Measurements from ENCODE around the gene RTP4. TPM values are rescaled to one million over a fixed set of nuclear protein-coding genes. Genes with fewer than 3 reads are reported as not detected.
"Not testable (repeated sequence)": the region's sequence is repeated elsewhere in the genome, so short reads cannot be mapped to it uniquely, and the experiment has no call there.

Gene RTP4
- total RNA-seq, 1 donor: 4.0 TPM

- Histone ChIP-seq H2AFZ (ENCODE audit: low read length) (peak overlapping the region; percentile 17), H3K27ac (ENCODE audit: low read depth, low read length) (peak overlapping the region; percentile 19), H3K4me3 (ENCODE audit: insufficient read depth, low read length) (no peak overlapping the region), H3K27me3 (ENCODE audit: insufficient read depth, low read length) (peaks cover 2% of the 10 kb centered on the region), H3K36me3 (ENCODE audit: insufficient read depth, low read length) (no peaks in the 10 kb centered on the region), H3K4me1 (ENCODE audit: insufficient read depth, low read length) (peaks cover 14% of the 10 kb centered on the region), H4K20me1 (ENCODE audit: insufficient read depth, low read length) (no peaks in the 10 kb centered on the region), H3K4me2 (ENCODE audit: insufficient read depth, low read length) (peak overlapping the region; percentile 47), H3K79me2 (ENCODE audit: insufficient read depth, low read length) (no peaks in the 10 kb centered on the region), H3K9me3 (ENCODE audit: low read depth, low read length) (no peaks in the 10 kb centered on the region)
- no peak for TF ChIP-seq CTCF (IDR thresholded peaks at IDR 0.05; ENCODE audit: extremely low read depth, low read depth, low read length)
- peak; percentile 86 for DNase-seq (ENCODE audit: insufficient read length, low spot score, missing footprints)
Measured at GRCh38 chr3:187403768-187404288, 35.6 kb downstream of the RTP4 start.

- Histone ChIP-seq H3K36me3 (ENCODE audit: insufficient read depth, low read length) (no peaks in the 10 kb centered on the region), H2AFZ (ENCODE audit: low read length) (no peak overlapping the region), H3K4me2 (ENCODE audit: insufficient read depth, low read length) (no peak overlapping the region), H4K20me1 (ENCODE audit: insufficient read depth, low read length) (no peaks in the 10 kb centered on the region), H3K9me3 (ENCODE audit: low read depth, low read length) (no peaks in the 10 kb centered on the region), H3K27ac (ENCODE audit: low read depth, low read length) (no peak overlapping the region), H3K4me3 (ENCODE audit: insufficient read depth, low read length) (no peak overlapping the region), H3K4me1 (ENCODE audit: insufficient read depth, low read length) (peaks cover 14% of the 10 kb centered on the region), H3K79me2 (ENCODE audit: insufficient read depth, low read length) (no peaks in the 10 kb centered on the region), H3K27me3 (ENCODE audit: insufficient read depth, low read length) (no peaks in the 10 kb centered on the region)
- no peak for TF ChIP-seq CTCF (IDR thresholded peaks at IDR 0.05; ENCODE audit: extremely low read depth, low read depth, low read length)
- DNase-seq (ENCODE audit: insufficient read length, low spot score, missing footprints): no peak
Measured at GRCh38 chr3:187406927-187407326, 38.7 kb downstream of the RTP4 start.

- DNase-seq (ENCODE audit: insufficient read length, low spot score, missing footprints); H4K20me1 ChIP-seq (ENCODE audit: insufficient read depth, low read length); H3K4me3 ChIP-seq (ENCODE audit: insufficient read depth, low read length); H3K27me3 ChIP-seq (ENCODE audit: insufficient read depth, low read length); H2AFZ ChIP-seq (ENCODE audit: low read length); H3K9me3 ChIP-seq (ENCODE audit: low read depth, low read length); H3K36me3 ChIP-seq (ENCODE audit: insufficient read depth, low read length); H3K4me1 ChIP-seq (ENCODE audit: insufficient read depth, low read length); H3K79me2 ChIP-seq (ENCODE audit: insufficient read depth, low read length); H3K4me2 ChIP-seq (ENCODE audit: insufficient read depth, low read length); H3K27ac ChIP-seq (ENCODE audit: low read depth, low read length): not testable (repeated sequence)
Measured at GRCh38 chr3:187411991-187412781, 44.0 kb downstream of the RTP4 start.

Other genes starting within 250 kb of the RTP4 start
- gene RPL39L, start 228.9 kb upstream of the RTP4 start, total RNA-seq: 7.6 and 9.1 TPM in 2 replicates
- not detected in 2 replicates for gene RTP1, start 170.9 kb upstream of the RTP4 start, total RNA-seq
- gene MASP1, start 76.6 kb upstream of the RTP4 start, total RNA-seq: 1.2 and 1.4 TPM in 2 replicates